ENCODE results near the gene BANF1.

Gene BANF1

DNA sequence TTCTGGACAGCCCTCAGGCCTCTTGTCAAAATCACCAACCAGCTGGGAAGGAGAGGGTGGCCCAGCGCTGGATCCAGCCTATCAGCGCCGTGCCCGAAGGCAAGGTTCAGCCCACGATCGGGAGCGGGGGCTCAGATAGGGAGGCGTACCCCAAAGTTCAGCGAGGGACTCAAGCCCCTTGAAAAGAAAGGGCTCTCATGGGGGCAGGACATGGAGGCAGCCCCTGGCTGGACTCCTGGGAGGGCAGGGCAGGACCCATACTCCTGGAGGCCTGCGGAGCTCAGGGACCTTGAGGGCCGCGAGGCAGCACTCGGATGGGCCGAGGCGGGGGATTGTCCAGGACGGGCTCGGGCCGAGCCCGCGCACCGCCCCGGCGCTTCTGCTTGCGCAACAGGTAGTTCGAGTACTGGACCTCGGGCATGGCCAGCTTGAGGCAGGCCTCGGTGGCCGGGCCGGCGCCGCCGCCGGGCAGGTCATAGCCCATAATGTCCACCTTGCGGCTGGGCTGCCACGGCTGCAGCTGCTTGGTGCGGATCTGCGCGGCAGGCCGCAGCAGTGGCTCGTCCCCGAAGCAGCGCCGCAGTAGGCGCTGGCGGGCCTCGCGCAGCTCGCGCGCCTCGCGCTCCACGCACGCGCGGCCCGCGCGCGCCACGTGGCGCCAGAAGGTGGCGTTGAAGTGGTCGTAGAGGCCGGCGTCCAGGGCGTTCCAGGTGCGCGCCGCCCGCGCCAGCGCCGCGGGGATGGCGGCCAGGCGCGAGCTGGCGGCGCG, 40.1 kb downstream of the BANF1 start:
- no peak for DNase-seq

- DNase-seq = no peak
These were observed 40.9 kb downstream of the BANF1 start for GRCh38 chr11:66042996-66043906.

- DNase-seq = no peak
These were observed 42.5 kb downstream of the BANF1 start for GRCh38 chr11:66044757-66045156.

DNA sequence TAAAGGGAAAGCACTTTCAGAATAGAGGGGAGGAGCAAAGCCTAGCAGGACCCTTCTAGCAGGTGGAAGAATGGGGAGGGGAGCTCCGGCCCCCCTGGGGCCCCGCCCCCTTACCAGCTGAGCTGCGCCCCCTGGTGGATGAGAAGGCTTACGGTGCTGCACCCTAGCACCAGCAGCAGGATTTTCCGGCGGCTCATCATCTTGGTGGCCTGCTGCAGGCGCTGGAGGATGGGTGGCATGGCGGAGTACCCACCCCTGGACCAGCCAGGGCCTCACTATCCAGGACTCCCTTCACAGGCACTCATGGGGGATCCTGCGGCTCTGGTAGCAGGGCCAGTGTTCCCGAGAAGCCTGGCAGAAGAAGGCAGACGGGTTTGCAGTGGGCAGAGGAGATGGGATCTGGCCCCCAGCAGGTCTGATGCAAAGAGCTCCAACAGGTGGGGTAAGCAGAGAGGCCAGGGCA, 42.9 kb downstream of the BANF1 start:
- DNase-seq = peak; percentile 74

GRCh38 chr11:66046901-66047300, 44.6 kb downstream of the BANF1 start:
- DNase-seq = no peak

DNA sequence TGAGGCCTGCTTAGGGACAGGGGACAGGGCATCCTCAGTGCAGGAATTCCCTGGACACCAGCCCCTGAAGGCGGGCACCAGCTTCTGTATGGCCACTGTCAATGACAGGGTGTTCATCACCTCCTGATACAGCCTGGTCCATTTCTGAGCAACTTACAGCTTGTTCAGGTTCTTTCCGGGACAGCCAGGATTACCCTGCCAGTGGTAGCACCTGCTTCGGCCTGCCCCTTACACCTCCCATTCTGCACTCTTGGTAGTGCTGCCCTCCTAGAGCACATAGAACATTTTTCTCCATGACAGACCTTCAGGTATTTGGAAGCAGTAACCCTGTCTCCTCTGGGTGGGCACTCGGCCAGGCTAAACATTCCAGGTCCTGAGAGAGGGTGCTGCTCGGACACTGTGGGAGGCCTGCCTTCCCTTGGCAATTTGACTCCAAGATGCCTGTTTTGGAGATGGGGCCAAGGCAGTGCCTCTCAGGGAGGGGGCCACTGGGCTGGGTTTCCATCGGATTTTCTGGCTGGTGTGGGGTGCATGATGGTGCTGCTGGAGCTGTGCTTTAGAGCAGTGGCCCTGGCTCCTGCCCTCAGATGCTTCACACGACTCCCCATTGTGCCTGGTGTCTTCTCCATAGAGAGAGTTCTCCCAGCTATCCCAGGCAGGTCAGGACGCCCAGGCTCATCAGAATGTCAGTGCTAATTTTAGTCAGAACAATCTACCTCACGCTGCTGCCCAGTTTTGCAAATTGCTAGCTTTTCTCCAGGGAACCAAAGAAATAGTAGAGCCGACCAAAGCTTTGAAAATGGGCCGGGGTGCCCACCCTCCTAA, 45.5 kb downstream of the BANF1 start:
- DNase-seq = no peak

GRCh38 chr11:66048547-66049323, 46.4 kb downstream of the BANF1 start, which contains the start of gene GAL3ST3:
TSS of gene GAL3ST3 (minus strand) at chr11:66049161. CDS start at chr11:66045415, 3,746 bp downstream.
- DNase-seq = no peak

GRCh38 chr11:66050581-66051231, 48.4 kb downstream of the BANF1 start:
- DNase-seq = no peak

DNA sequence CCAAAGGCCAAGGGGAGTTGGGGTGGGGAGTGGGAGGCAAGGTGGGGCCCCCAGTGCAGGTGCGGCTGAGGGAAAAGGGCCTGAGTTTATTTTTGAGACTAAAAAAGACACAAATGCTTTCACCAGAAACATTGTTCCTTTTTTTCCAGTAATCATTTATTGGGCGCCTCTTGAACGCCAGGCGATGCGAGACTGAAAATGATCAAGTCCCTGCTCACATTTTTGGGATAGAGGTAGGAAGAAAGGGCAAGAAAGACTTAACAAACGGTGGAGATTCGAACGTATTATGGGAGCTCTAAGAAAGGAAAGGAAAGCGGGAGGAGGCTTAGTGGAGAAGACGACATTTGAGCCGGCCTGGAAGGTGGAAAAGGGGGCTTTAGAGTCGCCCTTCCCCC, 49.1 kb downstream of the BANF1 start:
- no peak for DNase-seq

DNA sequence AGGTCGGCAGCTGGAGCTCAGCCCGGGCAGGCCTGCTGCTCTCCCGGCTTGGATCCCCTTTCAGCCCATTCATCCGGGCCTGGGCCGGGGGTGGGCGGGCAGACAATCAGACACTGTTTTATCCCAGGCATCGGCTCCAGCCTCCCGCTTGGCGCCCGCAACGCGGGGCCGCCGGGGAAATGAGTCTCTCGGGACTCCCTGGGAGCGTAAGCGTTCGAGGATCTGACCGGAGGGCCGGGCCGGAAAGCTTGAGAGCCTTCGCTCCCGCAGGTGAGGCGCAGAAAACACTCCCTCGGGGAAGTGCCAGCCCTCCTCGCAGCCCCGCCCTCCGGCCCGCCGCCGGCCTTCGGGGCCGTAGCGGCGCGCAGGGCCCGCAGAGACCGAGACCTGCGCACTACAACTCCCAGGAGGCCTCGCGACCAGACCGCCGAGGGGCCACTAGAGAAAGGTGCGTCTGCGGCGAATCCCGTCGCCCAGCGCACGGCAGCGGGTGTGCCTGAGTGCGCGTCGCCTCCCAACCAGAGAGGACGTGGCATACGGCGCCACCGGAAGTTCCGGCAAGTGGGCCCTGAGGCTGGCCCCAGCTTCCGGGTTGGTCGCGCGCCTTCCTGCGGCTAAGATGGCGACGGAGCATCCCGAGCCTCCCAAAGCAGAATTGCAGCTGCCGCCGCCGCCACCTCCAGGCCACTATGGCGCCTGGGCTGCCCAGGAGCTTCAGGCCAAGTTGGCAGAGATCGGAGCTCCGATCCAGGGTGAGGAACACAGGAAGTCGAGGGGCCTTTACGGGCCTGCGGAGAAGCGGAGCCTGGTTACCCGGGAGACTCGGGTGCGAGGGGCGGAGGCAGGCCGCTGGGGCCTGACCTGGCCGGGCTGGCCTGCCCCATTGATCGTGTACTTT, 49.7 kb downstream of the BANF1 start, which contains the start of gene SF3B2:
Gene SF3B2, plus strand, starts transcription at position 599 of the 898 bp plus-strand sequence. Its CDS starts 21 bp downstream, at position 620.
- DNase-seq = peak; percentile 92

GRCh38 chr11:66052664-66052982, 50.3 kb downstream of the BANF1 start:
- DNase-seq = no peak

Data from activated CD4-positive, alpha-beta T cell treated with anti-CD3 and anti-CD28 coated beads for 1 hour (primary cell).